Hair follicular keratinocyte (primary cell): ENCODE measurements around the gene ICAM3. TPM values are rescaled to one million over a fixed set of nuclear protein-coding genes. Genes with fewer than 3 reads are reported as not detected.

Experiments
- total RNA-seq: library from RNA; depleted of rRNA; stranded (reverse); fragments of >200 nt; gene quantifications from 2 replicates; pipeline ENCODE4 v1.2.3, GENCODE V29; 2015

Gene ICAM3
- total RNA-seq: 1.6 and 5.7 TPM in 2 replicates

GRCh38 chr19:10339380-10339960 lies at the start of gene ICAM3:
ICAM3 (minus strand) TSS chr19:10339624; CDS start chr19:10339614, 10 bp downstream.

GRCh38 chr19:10380313-10381102 lies 41.1 kb upstream of the ICAM3 start, which contains the start of gene TYK2:
TYK2 (minus strand) TSS chr19:10380572; CDS start chr19:10378406, 2,166 bp downstream.

GRCh38 chr19:10332965-10333757 lies 6.3 kb downstream of the ICAM3 start, which contains the start of gene RAVER1:
RAVER1 (minus strand) TSS chr19:10333529; CDS start chr19:10333507, 22 bp downstream.

GRCh38 chr19:10315335-10316214 lies 23.8 kb downstream of the ICAM3 start, which contains the start of gene FDX2:
FDX2 (minus strand) TSS chr19:10316015; CDS start chr19:10315996, 19 bp downstream.

GRCh38 chr19:10309423-10309822 lies 30.0 kb downstream of the ICAM3 start, which contains the start of gene ZGLP1:
ZGLP1 (minus strand) TSS chr19:10309815.

GRCh38 chr19:10289836-10290356 lies 49.5 kb downstream of the ICAM3 start, which contains the start of gene ICAM5:
ICAM5 (plus strand) TSS chr19:10289952; CDS start chr19:10290044, 92 bp downstream.

GRCh38 chr19:10286803-10287737 lies 52.4 kb downstream of the ICAM3 start, which contains the start of gene ICAM4:
ICAM4 (plus strand) TSS chr19:10286955; CDS start chr19:10287013, 58 bp downstream.

Other genes with a start within 250 kb of the ICAM3 start
- gene ANGPTL6, start 236.9 kb downstream of the ICAM3 start, total RNA-seq: not detected in 2 replicates
- 36.6 and 66.4 TPM in 2 replicates for gene PPAN, start 233.3 kb downstream of the ICAM3 start, total RNA-seq
- gene P2RY11, start 227.9 kb downstream of the ICAM3 start, total RNA-seq: 2.7 and 5.5 TPM in 2 replicates
- gene EIF3G, start 219.7 kb downstream of the ICAM3 start, total RNA-seq: 233 and 298 TPM in 2 replicates
- 57.3 and 126 TPM in 2 replicates for gene DNMT1, start 144.7 kb downstream of the ICAM3 start, total RNA-seq
- gene S1PR2, start 108.3 kb downstream of the ICAM3 start, total RNA-seq: 4.3 and 6.2 TPM in 2 replicates
- 103 and 166 TPM in 2 replicates for gene MRPL4, start 87.4 kb downstream of the ICAM3 start, total RNA-seq
- 7.3 and 17.3 TPM in 2 replicates for gene ICAM1, start 68.5 kb downstream of the ICAM3 start, total RNA-seq
- gene ICAM4, start 52.7 kb downstream of the ICAM3 start, total RNA-seq: 0.08 and 0.15 TPM in 2 replicates
- 1.0 and 8.8 TPM in 2 replicates for gene ICAM5, start 49.7 kb downstream of the ICAM3 start, total RNA-seq
- 1.5 and 1.6 TPM in 2 replicates for gene ZGLP1, start 29.8 kb downstream of the ICAM3 start, total RNA-seq
- 21.6 and 34.8 TPM in 2 replicates for gene FDX2, start 23.6 kb downstream of the ICAM3 start, total RNA-seq
- 17.8 and 20.3 TPM in 2 replicates for gene RAVER1, start 6.1 kb downstream of the ICAM3 start, total RNA-seq
- 63.7 and 74.0 TPM in 2 replicates for gene TYK2, start 40.9 kb upstream of the ICAM3 start, total RNA-seq
- 172 and 200 TPM in 2 replicates for gene CDC37, start 63.9 kb upstream of the ICAM3 start, total RNA-seq
- 0.15 and 1.3 TPM in 2 replicates for gene PDE4A, start 80.9 kb upstream of the ICAM3 start, total RNA-seq
- 50.0 and 61.7 TPM in 2 replicates for gene KEAP1, start 163.7 kb upstream of the ICAM3 start, total RNA-seq
- gene S1PR5, start 177.8 kb upstream of the ICAM3 start, total RNA-seq: 22.5 and 27.2 TPM in 2 replicates
- gene ATG4D, start 204.3 kb upstream of the ICAM3 start, total RNA-seq: 27.9 and 33.9 TPM in 2 replicates
- gene KRI1, start 226.4 kb upstream of the ICAM3 start, total RNA-seq: 11.6 and 17.7 TPM in 2 replicates
- 5.1 and 5.9 TPM in 2 replicates for gene CDKN2D, start 229.4 kb upstream of the ICAM3 start, total RNA-seq
- gene AP1M2, start 247.7 kb upstream of the ICAM3 start, total RNA-seq: 78.9 and 111 TPM in 2 replicates